Measurements from ENCODE around the gene CTTNBP2NL. TPM values are rescaled to one million over a fixed set of nuclear protein-coding genes. Genes with fewer than 3 reads are reported as not detected.

The CTTNBP2NL gene
- total RNA-seq, 3 donors from 2014 or later, result 0.81 to 1.2 (median 1.1) TPM

DNA sequence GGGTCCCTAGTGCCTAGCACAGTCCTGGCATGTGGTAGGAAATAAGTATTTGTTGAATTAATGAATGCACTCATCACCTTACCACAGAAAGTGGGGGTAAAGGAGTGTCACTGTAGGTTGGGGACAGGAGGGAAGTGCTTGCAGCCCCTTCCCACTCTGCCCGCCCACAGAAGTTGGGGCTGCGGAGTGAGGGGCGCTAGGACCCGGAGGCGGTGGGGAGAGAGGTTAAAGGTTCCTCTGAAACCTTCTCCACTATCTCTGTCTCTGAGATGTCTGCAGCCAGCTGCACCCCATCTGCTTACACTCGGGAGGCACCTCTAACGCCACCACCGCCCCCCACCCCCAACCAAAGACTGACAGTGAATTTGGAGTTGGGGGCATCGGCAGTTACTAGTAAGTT, 111.3 kb downstream of the CTTNBP2NL start:
- ATAC-seq (no peak), DNase-seq (no peak)
- Mint-ChIP-seq H3K27me3 (ENCODE audit: low read depth) (peaks cover 36% of the 10 kb centered on the region), H3K4me1 (ENCODE audit: low read depth) (peaks cover 11% of the 10 kb centered on the region), H3K4me3 (peak overlapping the region; percentile 77), H3K9me3 (no peaks in the 10 kb centered on the region), H3K36me3 (ENCODE audit: insufficient read depth) (no peaks in the 10 kb centered on the region)

DNA sequence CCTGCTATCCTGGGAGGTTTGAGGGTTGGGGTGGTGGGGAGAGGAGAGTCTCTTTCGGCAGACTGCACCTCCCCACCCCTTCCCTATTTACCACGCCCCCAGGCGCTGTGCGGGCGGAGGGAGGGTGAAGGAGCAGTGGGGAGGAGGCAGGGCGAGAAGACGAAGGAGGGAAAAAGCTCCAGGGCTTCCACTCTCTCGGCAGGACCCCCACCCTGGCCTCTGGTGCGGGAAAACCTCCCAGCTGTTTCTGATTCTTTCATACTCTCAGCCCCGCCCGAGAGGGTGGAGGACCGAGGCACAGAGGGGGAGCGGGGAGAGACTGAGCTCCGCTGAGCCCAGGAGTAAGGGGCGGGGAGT, 111.9 kb downstream of the CTTNBP2NL start:
- ATAC-seq, result peak; percentile 26 to 27
- Mint-ChIP-seq H3K36me3 (ENCODE audit: insufficient read depth) (no peaks in the 10 kb centered on the region), H3K4me3 (peak overlapping the region; percentile 77), H3K9me3 (no peaks in the 10 kb centered on the region), H3K27me3 (ENCODE audit: low read depth) (peaks cover 30% of the 10 kb centered on the region), H3K4me1 (ENCODE audit: low read depth) (peaks cover 11% of the 10 kb centered on the region)
- DNase-seq, result peak; percentile 33

DNA sequence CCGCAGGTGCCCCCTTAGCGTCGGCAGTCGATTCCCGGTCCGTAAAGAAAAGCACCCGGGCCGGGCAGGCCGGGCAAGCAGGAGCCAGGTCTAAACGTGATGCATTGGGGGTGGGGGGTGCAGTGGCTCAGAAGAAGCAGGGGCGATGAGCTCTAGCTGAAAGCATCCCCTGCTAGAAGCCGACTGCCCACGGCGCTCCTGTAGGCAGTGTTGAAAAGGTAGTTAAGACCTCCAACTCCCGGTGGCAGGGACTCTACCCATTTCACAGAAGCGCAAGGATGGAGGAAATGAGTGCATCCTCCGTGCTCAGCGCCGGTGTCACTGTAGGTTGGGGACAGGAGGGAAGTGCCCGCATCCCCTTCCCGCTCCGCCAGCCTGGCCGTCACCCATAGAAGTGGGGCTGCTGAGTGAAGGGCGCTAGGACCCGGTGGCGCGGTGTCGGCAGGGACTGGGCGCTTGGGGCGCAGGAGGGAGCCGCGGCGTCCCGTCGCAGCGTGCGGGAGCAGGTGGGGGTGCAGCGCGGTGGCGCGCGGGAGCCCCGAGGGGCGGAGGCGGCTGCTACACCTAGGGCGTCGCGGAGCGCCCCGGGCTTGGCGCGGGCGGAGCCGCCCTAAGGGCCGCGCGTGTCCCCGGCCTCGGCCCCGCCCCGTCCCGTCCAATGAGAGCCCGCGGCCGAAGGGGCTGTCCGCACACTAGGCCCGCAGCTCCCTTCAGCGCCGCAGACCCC, 112.4 kb downstream of the CTTNBP2NL start, which contains the start of gene WNT2B:
Gene WNT2B (plus strand): TSS at position 688 of the 727 bp plus-strand sequence. CDS start 298 bp downstream, outside the sequence.
- peaks cover 24% of the 10 kb centered on the region for H3K27me3 Mint-ChIP-seq (ENCODE audit: low read depth)
- no peaks in the 10 kb centered on the region for H3K36me3 Mint-ChIP-seq (ENCODE audit: insufficient read depth)
- no peaks in the 10 kb centered on the region for H3K9me3 Mint-ChIP-seq
- peaks cover 11% of the 10 kb centered on the region for H3K4me1 Mint-ChIP-seq (ENCODE audit: low read depth)
- peak within 1 kb of the TSS; percentile 77 for H3K4me3 Mint-ChIP-seq
- ATAC-seq, result peak; percentile 78 to 86
- peak; percentile 36 for DNase-seq

DNA sequence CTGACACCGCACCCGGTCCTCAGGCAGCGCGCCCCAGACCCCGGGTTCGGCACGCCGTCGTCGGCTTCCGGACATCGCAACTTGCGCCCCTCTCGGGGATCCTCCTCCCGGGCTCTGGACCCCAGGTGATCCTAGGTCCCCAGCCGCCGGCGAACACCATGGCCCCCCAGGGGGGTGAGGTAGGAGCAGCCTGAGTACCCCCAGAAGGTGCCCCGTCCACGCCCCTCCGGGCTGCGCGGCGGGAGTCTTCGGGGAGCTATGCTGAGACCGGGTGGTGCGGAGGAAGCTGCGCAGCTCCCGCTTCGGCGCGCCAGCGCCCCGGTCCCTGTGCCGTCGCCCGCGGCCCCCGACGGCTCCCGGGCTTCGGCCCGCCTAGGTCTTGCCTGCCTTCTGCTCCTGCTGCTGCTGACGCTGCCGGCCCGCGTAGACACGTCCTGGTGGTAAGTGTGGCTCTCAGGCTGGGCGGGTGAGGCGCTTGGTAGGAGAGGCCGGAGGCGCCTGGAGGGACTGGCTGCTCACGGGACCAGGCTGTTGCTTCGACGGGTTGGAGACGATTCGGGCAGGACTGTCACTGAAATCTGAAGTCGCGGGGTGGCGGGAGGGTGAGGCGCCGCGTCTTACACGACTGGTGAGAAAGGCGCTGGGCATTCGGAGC, 113.1 kb downstream of the CTTNBP2NL start:
- ATAC-seq (peak; percentile 55 to 59), DNase-seq (peak; percentile 18)
- no peaks in the 10 kb centered on the region for H3K9me3 Mint-ChIP-seq
- peaks cover 11% of the 10 kb centered on the region for H3K4me1 Mint-ChIP-seq (ENCODE audit: low read depth)
- no peaks in the 10 kb centered on the region for H3K36me3 Mint-ChIP-seq (ENCODE audit: insufficient read depth)
- peaks cover 21% of the 10 kb centered on the region for H3K27me3 Mint-ChIP-seq (ENCODE audit: low read depth)
- peak overlapping the region; percentile 60 for H3K4me3 Mint-ChIP-seq

DNA sequence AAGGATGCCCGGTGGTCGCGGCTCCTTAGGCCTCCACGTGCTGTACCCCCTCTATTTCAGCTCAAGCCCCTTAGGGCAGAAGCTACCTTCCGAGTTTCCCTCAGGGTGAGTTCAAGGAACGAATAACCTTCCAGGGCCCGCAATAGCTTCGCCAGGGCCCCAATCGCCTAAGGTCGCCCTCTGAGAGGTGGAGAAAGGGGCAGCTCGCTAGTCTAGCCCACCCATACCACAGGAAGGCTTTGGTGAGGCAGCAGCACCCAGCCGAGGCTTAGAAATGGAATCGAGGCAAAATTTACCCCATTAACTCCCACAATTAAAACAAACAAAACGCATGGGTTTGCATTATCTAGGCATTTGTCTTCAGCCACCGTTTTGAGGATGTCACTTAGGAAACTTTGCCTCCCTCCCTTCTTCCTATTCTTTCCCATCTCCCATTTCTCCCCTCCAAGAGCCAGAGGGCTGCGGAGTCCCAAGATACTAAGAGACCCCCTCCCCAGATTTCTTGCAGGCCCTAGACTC, 113.7 kb downstream of the CTTNBP2NL start:
- ATAC-seq (no peak), DNase-seq (no peak)
- Mint-ChIP-seq H3K27me3 (ENCODE audit: low read depth) (peaks cover 15% of the 10 kb centered on the region), H3K36me3 (ENCODE audit: insufficient read depth) (no peaks in the 10 kb centered on the region), H3K4me3 (peak overlapping the region; percentile 60), H3K9me3 (no peaks in the 10 kb centered on the region), H3K4me1 (ENCODE audit: low read depth) (peaks cover 11% of the 10 kb centered on the region)

DNA sequence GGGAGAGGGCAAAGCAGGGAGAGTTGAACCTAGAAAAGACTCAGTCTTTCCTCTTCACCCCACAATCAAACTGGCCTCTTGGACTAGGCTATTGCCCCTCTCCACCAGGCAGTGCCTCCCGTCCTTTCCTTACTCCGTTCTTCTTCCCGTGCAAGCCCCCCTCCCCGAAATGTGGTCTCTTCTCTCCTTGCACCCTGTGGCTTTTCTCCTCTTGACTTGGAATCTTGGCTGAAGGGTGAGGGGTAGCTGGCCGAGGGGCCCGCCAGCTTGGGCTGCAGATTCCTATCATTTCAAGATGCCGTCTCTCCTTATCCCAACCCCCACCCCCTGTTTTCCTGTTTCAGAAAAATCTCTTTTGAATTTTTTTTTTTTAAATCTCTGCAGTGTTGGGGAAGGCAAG, 114.3 kb downstream of the CTTNBP2NL start:
- no peaks in the 10 kb centered on the region for H3K36me3 Mint-ChIP-seq (ENCODE audit: insufficient read depth)
- ATAC-seq (no peak), DNase-seq (no peak)
- H3K4me1 Mint-ChIP-seq (ENCODE audit: low read depth), result peaks cover 11% of the 10 kb centered on the region
- peaks cover 13% of the 10 kb centered on the region for H3K27me3 Mint-ChIP-seq (ENCODE audit: low read depth)
- peak overlapping the region; percentile 29 for H3K4me3 Mint-ChIP-seq
- no peaks in the 10 kb centered on the region for H3K9me3 Mint-ChIP-seq

Other genes with a start within 250 kb of the CTTNBP2NL start
- gene WNT2B, start 112.8 kb downstream of the CTTNBP2NL start, total RNA-seq, result under 1 TPM in 2 of 3 donors, not detected in 1; 0.05 to 0.24 TPM
- gene ST7L, start 222.9 kb downstream of the CTTNBP2NL start, total RNA-seq, result 10 to 100 TPM in 1 of 3 donors, 1 to 10 TPM in 2; 8.1 to 10.1 (median 9.1) TPM
- gene CAPZA1, start 223.6 kb downstream of the CTTNBP2NL start, total RNA-seq, result 100 to 1,000 TPM; 247 to 263 (median 259) TPM